GM19455 (cell line): ENCODE data around the gene CLPTM1L.

Experiments used
- ATAC-seq: cut with Tn5 transposase; IDR thresholded peaks from one replicate; pipeline ENCODE4 v1.9.1; 2021; ENCODE audit not compliant: unreplicated experiment

CLPTM1L gene

GRCh38 chr5:1344975-1345838 is at the start of gene CLPTM1L:
TSS of gene CLPTM1L (minus strand) at chr5:1345099. CDS start at chr5:1344841, 258 bp downstream.
- ATAC-seq: peak; percentile 79

GRCh38 chr5:1393571-1394501 is 48.9 kb upstream of the CLPTM1L start:
- ATAC-seq: no peak

GRCh38 chr5:1392801-1393565 is 48.1 kb upstream of the CLPTM1L start:
- ATAC-seq: no peak

- ATAC-seq: no peak
Observed at GRCh38 chr5:1392261-1392660, 47.4 kb upstream of the CLPTM1L start.

- ATAC-seq: no peak
Observed at GRCh38 chr5:1391691-1392090, 46.8 kb upstream of the CLPTM1L start.

- ATAC-seq: no peak
Observed at GRCh38 chr5:1390861-1391600, 46.1 kb upstream of the CLPTM1L start.

- no peak for ATAC-seq
Observed at GRCh38 chr5:1390333-1390732, 45.4 kb upstream of the CLPTM1L start.

- ATAC-seq: no peak
Observed at GRCh38 chr5:1388383-1388967, 43.6 kb upstream of the CLPTM1L start.

GRCh38 chr5:1387876-1388275 is 43.0 kb upstream of the CLPTM1L start:
- no peak for ATAC-seq

GRCh38 chr5:1387059-1387755 is 42.3 kb upstream of the CLPTM1L start:
- no peak for ATAC-seq

- ATAC-seq: peak; percentile 57
Observed at GRCh38 chr5:1386274-1386717, 41.4 kb upstream of the CLPTM1L start.

- peak; percentile 93 for ATAC-seq
Observed at GRCh38 chr5:1385395-1386273, 40.7 kb upstream of the CLPTM1L start.

- no peak for ATAC-seq
Observed at GRCh38 chr5:1384521-1384920, 39.6 kb upstream of the CLPTM1L start.

- no peak for ATAC-seq
Observed at GRCh38 chr5:1383886-1384401, 39.0 kb upstream of the CLPTM1L start.

GRCh38 chr5:1383344-1383743 is 38.4 kb upstream of the CLPTM1L start:
- no peak for ATAC-seq

- no peak for ATAC-seq
Observed at GRCh38 chr5:1382248-1382700, 37.4 kb upstream of the CLPTM1L start.

GRCh38 chr5:1381370-1382247 is 36.7 kb upstream of the CLPTM1L start:
- no peak for ATAC-seq
